GM12878 (cell line): ENCODE measurements around the gene MESD. TPM values are rescaled to one million over a fixed set of nuclear protein-coding genes. Genes with fewer than 3 reads are reported as not detected.

Experiments
- ATAC-seq: fragments of 200-7000 bp; cut with Tn5 transposase; 3 replicates; pipeline ENCODE4 v1.9.1; 2020; ENCODE audit warnings: mild to moderate bottlenecking, moderate library complexity
- BruUV-seq: library from RNA; stranded (reverse); fragments of 400-500 nt; replicated peaks from 2 replicates; lab custom pipeline; 2021; lab: Mats Ljungman, UMichigan
- CTCF ChIA-PET: fragments of 300-600 bp; sonication (Branson Sonifier 250); formaldehyde crosslinking; extraction: SDS; loops from one replicate; lab custom pipeline; 2021; ENCODE audit warnings: inconsistent platforms; lab: Yijun Ruan, JAX
- POLR2A ChIA-PET: fragments of 350-600 bp; formaldehyde crosslinking; extraction: SDS; loops from one replicate; lab custom pipeline; 2021; ENCODE audit warnings: inconsistent platforms; lab: Charles Lee
- RAD21 ChIA-PET: fragments of 300-600 bp; sonication (Branson Sonifier 250); formaldehyde crosslinking; loops from one replicate; lab custom pipeline; 2023; ENCODE audit warnings: antibody characterized with exemption; ENCODE audit not compliant: unreplicated experiment; lab: Charles Lee
- SMC1A ChIA-PET: fragments of 300-600 bp; sonication (Branson Sonifier 250); formaldehyde crosslinking; loops from one replicate; lab custom pipeline; 2023; ENCODE audit not compliant: unreplicated experiment, uncharacterized antibody; lab: Charles Lee
- DNase-seq: peaks from one replicate; pipeline ENCODE4 v3.0.0-alpha.2; 2011; ENCODE audit warnings: low read depth, low spot score
- FAIRE-seq: peaks from 3 replicates; lab custom pipeline; 2011; peaks lifted over from hg19 to GRCh38; lab: Jason Lieb, UNC
- H2AFZ ChIP-seq: 2 replicates; pipeline ENCODE4 v1.6.0; 2011; ENCODE audit warnings: low read depth, low read length, control low read depth; ENCODE audit not compliant: control insufficient read depth
- H3K27ac ChIP-seq: 2 replicates; pipeline ENCODE4 v1.5.1; 2011; ENCODE audit warnings: control low read depth; ENCODE audit not compliant: control insufficient read depth, insufficient read depth
- H3K27me3 ChIP-seq, 2 experiments: replicated peaks in 1 of 2; 2 replicates each; pipeline versions ENCODE4 v1.6.0 to v1.6.1; 2011; ENCODE audit warnings: low read length in 1 of 2; ENCODE audit not compliant: control insufficient read depth in 2 of 2, insufficient read depth in 2 of 2
- H3K36me3 ChIP-seq, 2 experiments: 2 replicates each; pipeline ENCODE4 v1.5.1; 2011; ENCODE audit warnings: low read length in 1 of 2; ENCODE audit not compliant: control insufficient read depth in 2 of 2, insufficient read depth in 2 of 2
- H3K4me1 ChIP-seq: 2 replicates; pipeline ENCODE4 v1.6.1; 2011; ENCODE audit warnings: mild to moderate bottlenecking, low read length, moderate library complexity, mixed read lengths; ENCODE audit not compliant: control insufficient read depth, insufficient read depth
- H3K4me2 ChIP-seq: 2 replicates; pipeline ENCODE4 v1.6.0; 2011; ENCODE audit warnings: control low read depth; ENCODE audit not compliant: control insufficient read depth, insufficient read depth
- H3K4me3 ChIP-seq: fragments of 200-600 bp; sonication (generic); 2 replicates; pipeline ENCODE4 v1.5.1; 2016
- H3K79me2 ChIP-seq: 2 replicates; pipeline ENCODE4 v1.6.0; 2011; ENCODE audit warnings: low read length; ENCODE audit not compliant: control insufficient read depth, insufficient read depth
- H3K9ac ChIP-seq: 2 replicates; pipeline ENCODE4 v1.8.0; 2011; ENCODE audit warnings: low read length, control low read depth, mixed read lengths; ENCODE audit not compliant: control insufficient read depth, insufficient read depth
- H3K9me3 ChIP-seq: replicated peaks from 3 replicates; pipeline ENCODE4 v1.5.1; 2011; ENCODE audit warnings: mild to moderate bottlenecking, low read length; ENCODE audit not compliant: control insufficient read depth, insufficient read depth
- H4K20me1 ChIP-seq: 2 replicates; pipeline ENCODE4 v1.6.0; 2011; ENCODE audit not compliant: control insufficient read depth, insufficient read depth
- EP300 ChIP-seq, 2 experiments: fragments of 150-350 bp in 1 of 2; IDR thresholded peaks; 2 replicates each; pipeline ENCODE4 v1.6.1; 2011 to 2012; ENCODE audit warnings: low read depth in 2 of 2, low read length in 2 of 2, borderline replicate concordance in 1 of 2, improper control_type of control experiment in 1 of 2, inconsistent platforms in 1 of 2; ENCODE audit not compliant: control insufficient read depth in 1 of 2
- JUNB ChIP-seq: IDR thresholded peaks from 2 replicates; pipeline ENCODE4 v1.6.1; 2016; ENCODE audit warnings: antibody characterized with exemption, mild to moderate bottlenecking
- MTA2 ChIP-seq: fragments of 450-650 bp; IDR thresholded peaks from 2 replicates; pipeline ENCODE4 v1.6.1; 2016; ENCODE audit warnings: low read depth, mild to moderate bottlenecking, moderate library complexity
- NFYB ChIP-seq: IDR thresholded peaks from 2 replicates; pipeline ENCODE4 v1.6.1; 2011; ENCODE audit warnings: low read depth, mild to moderate bottlenecking, low read length, improper control_type of control experiment, moderate library complexity; ENCODE audit not compliant: insufficient read depth
- PAX5 ChIP-seq: IDR thresholded peaks from 2 replicates; pipeline ENCODE4 v1.6.1; 2011; ENCODE audit warnings: low read depth, low read length, borderline replicate concordance
- RFX5 ChIP-seq: IDR thresholded peaks from 2 replicates; pipeline ENCODE4 v1.6.1; 2011; ENCODE audit warnings: low read depth, low read length, improper control_type of control experiment
- SREBF1 ChIP-seq: IDR thresholded peaks from 2 replicates; pipeline ENCODE4 v1.6.1; 2012; ENCODE audit warnings: mild to moderate bottlenecking, low read length
- WGBS: methylation state at CpG from one replicate; pipeline ENCODE4 v1.1.6; 2016; ENCODE audit warnings: low lambda C conversion rate; ENCODE audit not compliant: insufficient replicate concordance, insufficient coverage; ENCODE audit errors: missing lambda C conversion rate; 5-methylcytosine and 5-hydroxymethylcytosine counted together
- in situ Hi-C: fragments of 300-500 bp; cut with MboI; formaldehyde crosslinking; loops from 9 replicates; pipeline ENCODE4 v1.14.3; 2018; ENCODE audit warnings: mixed read lengths
- intact Hi-C: fragments of 100-400 bp; cut with micrococcal nuclease; formaldehyde crosslinking; loops from one replicate; pipeline ENCODE4 v1.14.2; 2022; ENCODE audit not compliant: unreplicated experiment
- polyA plus RNA-seq, 11 experiments: library from polyadenylated mRNA; depleted of rRNA in 4 of 11; unstranded in 6 of 11; stranded (reverse) in 5 of 11; fragments of >200 nt; fragmentation: Nextera tagmentation in 4 of 11; fragmentation: Illumina TruSeq in 1 of 11; extraction: Ambion mirVana in 4 of 11; extraction: Trizol in 1 of 11; gene quantifications; 1 replicate in 1 of 11; 2 replicates in 10 of 11; pipeline versions ENCODE4 v1.2.1 to v1.2.3, GENCODE V29; 2011 to 2016; ENCODE audit warnings: inconsistent platforms in 2 of 11, missing spikeins in 2 of 11, low read depth in 1 of 11
- total RNA-seq, 4 experiments: library from RNA; depleted of rRNA in 3 of 4; stranded (reverse); fragments of >200 nt in 3 of 4; fragmentation: Illumina TruSeq in 1 of 4; extraction: Trizol in 1 of 4; gene quantifications; 2 replicates each; pipeline versions ENCODE4 v1.2.1 to v1.2.3, GENCODE V29; 2013 to 2021
- TF ChIP-seq, protein P1 (sequence below): fragments of 450-650 bp; conservative IDR thresholded peaks from 2 replicates; pipeline ENCODE4 v1.6.1; 2017; ENCODE audit warnings: mild to moderate bottlenecking, moderate library complexity
- TF ChIP-seq, protein P2 (sequence below): IDR thresholded peaks from 2 replicates; pipeline ENCODE4 v1.6.1; 2012; ENCODE audit warnings: low read depth, low read length, improper control_type of control experiment

MESD gene
- total and polyA plus RNA-seq, 10 of the 15 experiments (the other 5 are each of a cell fraction or from before 2014, with no cell fraction given) = 10.2 to 39.8 (median 20.9) TPM

DNA sequence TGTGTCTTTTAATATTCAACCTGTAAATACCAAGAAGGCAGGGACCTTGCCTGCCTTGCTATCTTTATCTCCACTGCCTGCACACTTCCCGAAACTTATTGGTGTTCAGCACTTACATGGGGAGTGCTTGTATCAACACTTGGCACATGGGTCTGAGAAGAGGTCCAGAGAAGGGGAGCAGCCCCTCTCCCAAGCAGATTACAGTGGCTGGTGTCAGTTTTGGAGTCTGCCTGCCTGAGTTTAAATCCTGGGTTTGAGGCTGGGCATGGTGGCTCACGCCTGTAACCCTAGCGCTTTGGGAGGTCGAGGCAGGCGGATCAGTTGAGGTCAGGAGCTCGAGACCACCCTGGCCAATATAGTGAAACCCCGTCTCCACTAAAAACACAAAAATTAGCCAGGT lies 20.3 kb downstream of the MESD start:
- SMC1A ChIA-PET = interaction anchor here (0.7 to 4.3 kb wide), 14 partner anchors 10 to 513 kb away, joined by 3 to 18 read pairs (median 4); partner anchors contain the start of gene CEMIP
- CTCF ChIA-PET = interaction anchor here (0.6 to 4.4 kb wide), 31 partner anchors 9 to 732 kb away, joined by 3 to 39 read pairs (median 4); partner anchors contain the start of gene CEMIP
- H4K20me1 ChIP-seq = no peaks in the 10 kb centered on the region
- in situ Hi-C loops = no loop called here
- no peak overlapping the region for H3K4me2 ChIP-seq
- RAD21 ChIA-PET = interaction anchor here (1.1 to 3.8 kb wide), 7 partner anchors 10 to 513 kb away, joined by 4 to 23 read pairs (median 8); partner anchors contain the start of gene CEMIP
- H3K4me3 ChIP-seq = no peak overlapping the region
- no peaks in the 10 kb centered on the region for H3K9me3 ChIP-seq
- H3K27ac ChIP-seq = no peak overlapping the region
- H3K79me2 ChIP-seq = no peaks in the 10 kb centered on the region
- no peak overlapping the region for H3K9ac ChIP-seq
- TF ChIP-seq, protein P1, sequence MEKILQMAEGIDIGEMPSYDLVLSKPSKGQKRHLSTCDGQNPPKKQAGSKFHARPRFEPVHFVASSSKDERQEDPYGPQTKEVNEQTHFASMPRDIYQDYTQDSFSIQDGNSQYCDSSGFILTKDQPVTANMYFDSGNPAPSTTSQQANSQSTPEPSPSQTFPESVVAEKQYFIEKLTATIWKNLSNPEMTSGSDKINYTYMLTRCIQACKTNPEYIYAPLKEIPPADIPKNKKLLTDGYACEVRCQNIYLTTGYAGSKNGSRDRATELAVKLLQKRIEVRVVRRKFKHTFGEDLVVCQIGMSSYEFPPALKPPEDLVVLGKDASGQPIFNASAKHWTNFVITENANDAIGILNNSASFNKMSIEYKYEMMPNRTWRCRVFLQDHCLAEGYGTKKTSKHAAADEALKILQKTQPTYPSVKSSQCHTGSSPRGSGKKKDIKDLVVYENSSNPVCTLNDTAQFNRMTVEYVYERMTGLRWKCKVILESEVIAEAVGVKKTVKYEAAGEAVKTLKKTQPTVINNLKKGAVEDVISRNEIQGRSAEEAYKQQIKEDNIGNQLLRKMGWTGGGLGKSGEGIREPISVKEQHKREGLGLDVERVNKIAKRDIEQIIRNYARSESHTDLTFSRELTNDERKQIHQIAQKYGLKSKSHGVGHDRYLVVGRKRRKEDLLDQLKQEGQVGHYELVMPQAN = no peak
- no peak for TF ChIP-seq PAX5
- no peak for TF ChIP-seq RFX5
- no peak for TF ChIP-seq NFYB
- no peak for TF ChIP-seq EP300 (IDR thresholded peaks at IDR 0.05; ENCODE audit: borderline replicate concordance in 1 of 2, control insufficient read depth in 1 of 2, low read depth in 2 of 2, low read length in 2 of 2)
- no peak for TF ChIP-seq SREBF1
- TF ChIP-seq, protein P2, sequence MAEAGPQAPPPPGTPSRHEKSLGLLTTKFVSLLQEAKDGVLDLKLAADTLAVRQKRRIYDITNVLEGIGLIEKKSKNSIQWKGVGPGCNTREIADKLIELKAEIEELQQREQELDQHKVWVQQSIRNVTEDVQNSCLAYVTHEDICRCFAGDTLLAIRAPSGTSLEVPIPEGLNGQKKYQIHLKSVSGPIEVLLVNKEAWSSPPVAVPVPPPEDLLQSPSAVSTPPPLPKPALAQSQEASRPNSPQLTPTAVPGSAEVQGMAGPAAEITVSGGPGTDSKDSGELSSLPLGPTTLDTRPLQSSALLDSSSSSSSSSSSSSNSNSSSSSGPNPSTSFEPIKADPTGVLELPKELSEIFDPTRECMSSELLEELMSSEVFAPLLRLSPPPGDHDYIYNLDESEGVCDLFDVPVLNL = no peak
- no peak for TF ChIP-seq JUNB
- TF ChIP-seq MTA2 = no peak
- TF ChIP-seq, all 136 proteins: peak for 0
- Histone ChIP-seq H2AFZ (no peak overlapping the region), H3K36me3 (no peaks in the 10 kb centered on the region; a peak in 1 of 4 replicates), H3K27me3 (no peaks in the 10 kb centered on the region), H3K4me1 (no peaks in the 10 kb centered on the region)
- DNase-seq = no peak
- ATAC-seq = no peak
- WGBS = 90% methylated on average over 7 of the region's 7 CpGs
- FAIRE-seq = no peak
- no TSS peak for BruUV-seq
- intact Hi-C loops = no loop called here
- POLR2A ChIA-PET = no interaction called here
